Thyroid gland (tissue), 4 donors: Measurements from ENCODE around the gene ZNRF1.

ENCODE experiments used
- POLR2A ChIP-seq, 2 donors: fragments of 450-650 bp; IDR thresholded peaks; one replicate each; pipeline ENCODE4 v1.6.1; 2017; ENCODE audit warnings: antibody characterized with exemption in 2 of 2, mild to moderate bottlenecking in 2 of 2, moderate library complexity in 1 of 2
- TF ChIP-seq, protein P1 (sequence below), 6 experiments: fragments of 200-600 bp in 3 of 6; fragments of 450-650 bp in 3 of 6; sonication (generic) in 3 of 6; IDR thresholded peaks; one replicate each; pipeline ENCODE4 v1.5.1; 2016 to 2019; ENCODE audit warnings: antibody characterized with exemption in 6 of 6, mild to moderate bottlenecking in 2 of 6, inconsistent platforms in 1 of 6, moderate library complexity in 1 of 6

DNA sequence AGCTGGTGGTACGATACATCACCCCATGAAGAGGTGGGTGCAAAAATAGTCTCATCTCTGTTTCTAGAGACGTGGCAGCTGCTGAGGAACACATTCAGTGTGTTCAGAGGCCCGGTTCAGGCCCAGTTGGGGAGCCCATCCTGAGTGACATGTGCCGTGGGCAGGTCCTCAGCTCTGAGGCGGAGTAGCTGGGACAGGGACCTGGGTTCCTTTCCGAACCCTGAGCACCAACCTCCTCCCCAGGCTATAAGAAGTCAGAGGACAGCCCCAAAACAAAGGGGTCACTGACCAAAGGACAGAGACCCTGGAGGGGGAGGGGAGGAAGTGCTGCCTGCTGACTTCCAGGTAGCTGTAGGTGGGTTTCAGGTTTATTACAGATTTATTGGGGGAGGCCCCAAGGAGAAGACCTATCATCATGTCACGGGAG is 112.7 kb downstream of the ZNRF1 start:
- TF ChIP-seq, protein P1, sequence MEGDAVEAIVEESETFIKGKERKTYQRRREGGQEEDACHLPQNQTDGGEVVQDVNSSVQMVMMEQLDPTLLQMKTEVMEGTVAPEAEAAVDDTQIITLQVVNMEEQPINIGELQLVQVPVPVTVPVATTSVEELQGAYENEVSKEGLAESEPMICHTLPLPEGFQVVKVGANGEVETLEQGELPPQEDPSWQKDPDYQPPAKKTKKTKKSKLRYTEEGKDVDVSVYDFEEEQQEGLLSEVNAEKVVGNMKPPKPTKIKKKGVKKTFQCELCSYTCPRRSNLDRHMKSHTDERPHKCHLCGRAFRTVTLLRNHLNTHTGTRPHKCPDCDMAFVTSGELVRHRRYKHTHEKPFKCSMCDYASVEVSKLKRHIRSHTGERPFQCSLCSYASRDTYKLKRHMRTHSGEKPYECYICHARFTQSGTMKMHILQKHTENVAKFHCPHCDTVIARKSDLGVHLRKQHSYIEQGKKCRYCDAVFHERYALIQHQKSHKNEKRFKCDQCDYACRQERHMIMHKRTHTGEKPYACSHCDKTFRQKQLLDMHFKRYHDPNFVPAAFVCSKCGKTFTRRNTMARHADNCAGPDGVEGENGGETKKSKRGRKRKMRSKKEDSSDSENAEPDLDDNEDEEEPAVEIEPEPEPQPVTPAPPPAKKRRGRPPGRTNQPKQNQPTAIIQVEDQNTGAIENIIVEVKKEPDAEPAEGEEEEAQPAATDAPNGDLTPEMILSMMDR (IDR thresholded peaks at IDR 0.05), result no peak
- TF ChIP-seq POLR2A (IDR thresholded peaks at IDR 0.05), result no peak
